SJSA1 (cell line): ENCODE data around the gene CCDC117. TPM values are rescaled to one million over a fixed set of nuclear protein-coding genes. Genes with fewer than 3 reads are reported as not detected.

Experiments used
- DNase-seq, 2 experiments: peaks; one replicate each; pipeline ENCODE4 v3.0.0-alpha.2; 2015 to 2020; ENCODE audit warnings: low spot score in 2 of 2, low read depth in 1 of 2
- H3K27ac ChIP-seq: fragments of 250-450 bp; sonication (Bioruptor Pico); 2 replicates; pipeline ENCODE4 v1.5.1; 2020; ENCODE audit warnings: mild to moderate bottlenecking, moderate library complexity
- H3K27me3 ChIP-seq: fragments of 250-450 bp; sonication (Bioruptor Pico); replicated peaks from 2 replicates; pipeline ENCODE4 v1.5.1; 2020; ENCODE audit warnings: mild to moderate bottlenecking, moderate library complexity
- H3K36me3 ChIP-seq: fragments of 250-450 bp; sonication (Bioruptor Pico); 2 replicates; pipeline ENCODE4 v1.5.1; 2020; ENCODE audit warnings: mild to moderate bottlenecking
- H3K4me1 ChIP-seq: fragments of 250-450 bp; sonication (Bioruptor Pico); replicated peaks from 2 replicates; pipeline ENCODE4 v1.6.1; 2021; ENCODE audit warnings: mild to moderate bottlenecking
- H3K4me3 ChIP-seq: fragments of 250-450 bp; sonication (Bioruptor Pico); 2 replicates; pipeline ENCODE4 v1.5.1; 2020; ENCODE audit warnings: mild to moderate bottlenecking
- H3K9me3 ChIP-seq: fragments of 250-450 bp; sonication (Bioruptor Pico); replicated peaks from 2 replicates; pipeline ENCODE4 v1.5.1; 2020; ENCODE audit warnings: mild to moderate bottlenecking
- total RNA-seq: library from RNA; depleted of rRNA; stranded (reverse); fragments of >200 nt; shearing (Covaris generic); gene quantifications from 2 replicates; pipeline ENCODE4 v1.2.3, GENCODE V29; 2014

CCDC117 gene
- total RNA-seq, 1 experiment from 2014 or later = 60.0 TPM

DNA sequence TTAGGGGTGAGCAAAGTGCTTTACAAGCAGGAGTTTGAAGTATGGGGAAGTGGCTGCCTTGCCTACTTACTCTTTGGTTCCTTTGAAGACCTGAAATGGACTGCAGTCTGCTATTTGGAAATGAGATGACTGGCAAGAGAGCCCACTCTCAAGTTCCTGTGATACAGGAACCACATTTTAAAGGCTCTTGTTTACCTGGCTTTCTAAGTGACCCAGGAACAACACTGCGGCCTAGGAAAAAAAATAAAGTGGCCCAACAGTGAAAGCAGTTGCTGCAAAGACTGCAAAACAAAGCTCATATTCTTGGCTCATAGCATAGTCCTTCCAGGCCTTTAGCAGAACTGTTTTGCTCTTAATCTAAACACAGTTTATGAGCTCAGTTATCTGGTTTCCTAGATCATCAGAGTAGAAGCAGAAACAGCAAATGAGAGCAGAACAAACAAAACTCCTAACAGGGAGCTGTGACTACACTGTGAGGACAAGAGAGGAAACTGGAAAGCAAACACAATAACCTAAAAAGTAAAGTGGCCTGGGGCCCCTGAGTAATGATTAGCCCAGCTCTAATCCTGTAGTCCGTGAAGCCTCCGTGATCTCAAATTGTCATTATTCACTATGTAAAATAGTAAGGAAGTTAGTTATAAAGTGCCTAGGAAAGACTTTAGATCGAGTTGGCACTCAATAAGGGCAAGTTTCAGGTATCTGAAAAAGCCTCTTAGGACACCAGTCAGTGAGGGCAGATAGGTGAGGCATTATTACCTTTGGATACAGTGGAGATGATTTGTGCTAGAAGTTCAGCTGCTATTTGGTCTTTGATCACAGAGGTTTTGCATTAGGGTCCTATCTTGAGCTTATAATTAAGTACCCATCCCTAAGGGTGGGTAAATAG is 11.5 kb downstream of the CCDC117 start:
- H3K4me3 ChIP-seq = no peak overlapping the region
- H3K27ac ChIP-seq = no peak overlapping the region
- no peaks in the 10 kb centered on the region for H3K4me1 ChIP-seq
- H3K9me3 ChIP-seq = no peaks in the 10 kb centered on the region
- no peak for DNase-seq
- peaks cover 86% of the 10 kb centered on the region for H3K36me3 ChIP-seq
- H3K27me3 ChIP-seq = 0 out of 2 replicates have a peak, but pooled peaks cover 2% of the 10 kb centered on the region

- no peak for DNase-seq
- Histone ChIP-seq H3K27ac (no peak overlapping the region), H3K27me3 (no peaks in the 10 kb centered on the region), H3K4me1 (no peaks in the 10 kb centered on the region), H3K9me3 (no peaks in the 10 kb centered on the region), H3K36me3 (peaks cover 72% of the 10 kb centered on the region), H3K4me3 (no peak overlapping the region)
Measured at GRCh38 chr22:28788601-28789000, 16.1 kb downstream of the CCDC117 start.

GRCh38 chr22:28791124-28791523 is 18.6 kb downstream of the CCDC117 start:
- H3K4me1 ChIP-seq = no peaks in the 10 kb centered on the region
- no peaks in the 10 kb centered on the region for H3K9me3 ChIP-seq
- DNase-seq = no peak
- H3K27me3 ChIP-seq = no peaks in the 10 kb centered on the region
- H3K27ac ChIP-seq = no peak overlapping the region
- peaks cover 72% of the 10 kb centered on the region for H3K36me3 ChIP-seq
- H3K4me3 ChIP-seq = no peak overlapping the region

DNA sequence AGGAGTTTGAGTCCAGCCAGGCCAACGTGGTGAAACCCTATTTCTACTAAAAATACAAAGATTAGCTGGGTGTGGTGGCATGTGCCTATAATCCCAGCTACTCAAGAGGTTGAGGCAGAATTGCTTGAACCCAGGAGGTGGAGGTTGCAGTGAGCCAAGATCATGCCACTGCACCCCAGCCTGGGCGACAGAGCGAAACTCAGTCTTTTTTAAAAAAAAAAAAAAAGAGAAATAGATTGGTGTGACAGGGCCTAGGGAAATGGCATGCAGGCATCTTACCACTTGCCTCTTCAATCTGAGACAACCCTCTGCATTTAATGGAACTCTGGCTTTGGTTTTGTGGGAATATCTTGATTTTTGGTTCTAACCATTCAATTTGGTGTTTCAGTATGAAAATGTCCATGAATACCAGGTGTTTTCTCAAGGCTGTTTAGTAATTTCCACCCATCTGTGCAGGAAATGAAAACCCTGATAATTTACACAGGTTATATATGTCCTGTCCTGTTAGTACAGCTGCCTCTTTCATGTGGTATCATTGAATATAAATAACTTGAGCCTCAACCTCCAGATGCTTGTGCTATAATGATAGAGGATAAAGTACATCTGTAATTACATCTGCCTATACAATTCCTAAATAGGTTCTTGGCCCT is 19.5 kb downstream of the CCDC117 start:
- H3K4me1 ChIP-seq = no peaks in the 10 kb centered on the region
- H3K4me3 ChIP-seq = no peak overlapping the region
- H3K27me3 ChIP-seq = no peaks in the 10 kb centered on the region
- no peaks in the 10 kb centered on the region for H3K9me3 ChIP-seq
- H3K27ac ChIP-seq = no peak overlapping the region
- DNase-seq = no peak
- H3K36me3 ChIP-seq = peaks cover 72% of the 10 kb centered on the region

- Histone ChIP-seq H3K36me3 (peaks cover 71% of the 10 kb centered on the region), H3K4me3 (no peak overlapping the region), H3K27ac (no peak overlapping the region), H3K9me3 (no peaks in the 10 kb centered on the region), H3K4me1 (no peaks in the 10 kb centered on the region), H3K27me3 (no peaks in the 10 kb centered on the region)
- no peak for DNase-seq
Measured at GRCh38 chr22:28792491-28793383, 20.2 kb downstream of the CCDC117 start.

GRCh38 chr22:28793976-28794584 is 21.6 kb downstream of the CCDC117 start:
- Histone ChIP-seq H3K36me3 (peaks cover 67% of the 10 kb centered on the region), H3K27ac (no peak overlapping the region)

GRCh38 chr22:28795071-28795693 is 22.7 kb downstream of the CCDC117 start:
- Histone ChIP-seq H3K4me1 (no peaks in the 10 kb centered on the region; the same call in 1 of the 2 replicates), H3K27ac (no peak overlapping the region), H3K9me3 (no peaks in the 10 kb centered on the region), H3K4me3 (no peak overlapping the region), H3K27me3 (no peaks in the 10 kb centered on the region), H3K36me3 (peaks cover 63% of the 10 kb centered on the region)
- DNase-seq = no peak

More at GRCh38 chr22:28793976-28794584, 21.6 kb downstream of the CCDC117 start:
- H3K9me3 ChIP-seq = no peaks in the 10 kb centered on the region
- no peaks in the 10 kb centered on the region; the same call in 1 of the 2 replicates for H3K4me1 ChIP-seq
- no peak overlapping the region for H3K4me3 ChIP-seq
- H3K27me3 ChIP-seq = no peaks in the 10 kb centered on the region
- no peak for DNase-seq

- DNase-seq = no peak
- Histone ChIP-seq H3K9me3 (no peaks in the 10 kb centered on the region), H3K4me1 (no peaks in the 10 kb centered on the region; the same call in 1 of the 2 replicates), H3K4me3 (no peak overlapping the region), H3K27me3 (no peaks in the 10 kb centered on the region), H3K36me3 (peaks cover 65% of the 10 kb centered on the region), H3K27ac (no peak overlapping the region)
Measured at GRCh38 chr22:28795932-28796856, 23.7 kb downstream of the CCDC117 start.

DNA sequence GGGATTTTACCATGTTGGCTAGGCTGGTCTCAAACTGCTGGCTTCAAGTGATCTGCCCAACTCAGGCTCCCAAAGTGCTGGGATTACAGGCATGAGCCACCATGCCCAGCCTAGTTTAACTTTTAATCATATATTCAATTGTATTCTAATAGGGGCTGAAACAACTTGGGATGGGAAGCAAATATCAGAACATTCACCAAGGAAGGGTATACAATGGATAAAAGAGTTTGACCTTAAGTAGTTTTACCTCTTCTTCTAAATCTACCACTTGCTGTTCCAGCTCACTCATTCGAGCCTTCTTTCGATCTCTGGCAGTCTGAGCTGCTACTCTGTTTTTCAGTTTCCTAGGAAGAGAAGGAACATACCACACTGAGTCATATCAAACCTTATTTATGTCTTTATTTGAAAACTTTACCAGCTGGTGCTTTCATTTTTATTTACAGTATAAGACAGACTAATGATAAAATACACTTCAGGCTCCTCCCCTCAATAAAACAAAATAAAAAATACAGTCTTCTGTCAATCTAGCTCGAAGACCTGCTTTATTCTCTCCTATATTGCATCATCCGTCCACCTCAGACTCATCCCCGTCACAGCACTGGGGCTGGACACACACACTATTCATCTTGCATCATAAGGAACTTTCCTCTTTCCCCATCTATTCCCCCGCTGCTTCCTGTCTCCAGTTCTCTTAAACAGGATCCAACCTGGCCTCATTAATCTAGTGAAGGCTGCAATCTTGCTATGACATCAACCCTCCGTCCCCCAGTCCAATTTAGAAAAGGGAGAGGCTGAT is 26.5 kb downstream of the CCDC117 start:
- Histone ChIP-seq H3K4me1 (no peaks in the 10 kb centered on the region; the same call in 1 of the 2 replicates), H3K27ac (peak overlapping the region; percentile 96), H3K27me3 (no peaks in the 10 kb centered on the region), H3K36me3 (peaks cover 49% of the 10 kb centered on the region), H3K4me3 (peak overlapping the region; percentile 82), H3K9me3 (no peaks in the 10 kb centered on the region)
- peak; percentile 47 to 68 for DNase-seq

- Histone ChIP-seq H3K36me3 (peaks cover 41% of the 10 kb centered on the region), H3K4me1 (no peaks in the 10 kb centered on the region; the same call in 1 of the 2 replicates)
- DNase-seq = peak; percentile 64 to 72
Measured at GRCh38 chr22:28799606-28800307, 27.3 kb downstream of the CCDC117 start.

More at GRCh38 chr22:28799606-28800307, 27.3 kb downstream of the CCDC117 start:
- Histone ChIP-seq H3K9me3 (no peaks in the 10 kb centered on the region), H3K27me3 (no peaks in the 10 kb centered on the region), H3K27ac (peak overlapping the region; percentile 96), H3K4me3 (peak overlapping the region; percentile 82)
